Spleen (tissue), 11 donors: Measurements from ENCODE around the gene TBC1D9. TPM values are rescaled to one million over a fixed set of nuclear protein-coding genes. Genes with fewer than 3 reads are reported as not detected.

ENCODE experiments used
- DNase-seq: peaks from one replicate; pipeline ENCODE4 v3.0.0-alpha.2; 2020
- H3K27ac ChIP-seq, 8 donors: fragments of 200-600 bp; sonication (generic) in 7 of 8; 1 replicate in 4 of 8; 2 replicates in 4 of 8; pipeline versions ENCODE4 v1.5.0 to v1.8.0; 2016 to 2021; ENCODE audit warnings: inconsistent platforms in 4 of 8, mild to moderate bottlenecking in 4 of 8, moderate library complexity in 1 of 8
- H3K27me3 ChIP-seq, 7 donors: fragments of 200-600 bp; sonication (generic) in 6 of 7; replicated peaks in 1 of 7; 1 replicate in 4 of 7; 2 replicates in 3 of 7; pipeline versions ENCODE4 v1.5.0 to v1.8.0; 2016 to 2021; ENCODE audit warnings: inconsistent platforms in 3 of 7, mild to moderate bottlenecking in 1 of 7
- H3K36me3 ChIP-seq, 6 donors: fragments of 200-600 bp; sonication (generic) in 5 of 6; 1 replicate in 4 of 6; 2 replicates in 2 of 6; pipeline versions ENCODE4 v1.5.0 to v1.8.0; 2016 to 2021; ENCODE audit warnings: inconsistent platforms in 2 of 6
- H3K4me1 ChIP-seq, 6 donors: fragments of 200-600 bp; sonication (generic) in 5 of 6; 1 replicate in 3 of 6; 2 replicates in 3 of 6; pipeline versions ENCODE4 v1.5.0 to v1.8.0; 2016 to 2021; ENCODE audit warnings: inconsistent platforms in 3 of 6
- H3K4me3 ChIP-seq, 8 donors: fragments of 200-600 bp; sonication (generic) in 7 of 8; 1 replicate in 4 of 8; 2 replicates in 4 of 8; pipeline versions ENCODE4 v1.5.0 to v1.8.0; 2016 to 2021; ENCODE audit warnings: inconsistent platforms in 4 of 8, mild to moderate bottlenecking in 4 of 8, moderate library complexity in 2 of 8
- H3K9me3 ChIP-seq, 8 donors: fragments of 200-600 bp; sonication (generic) in 7 of 8; 1 replicate in 4 of 8; 2 replicates in 4 of 8; pipeline versions ENCODE4 v1.5.0 to v1.8.0; 2016 to 2021; ENCODE audit warnings: inconsistent platforms in 4 of 8
- CTCF ChIP-seq, 11 experiments: fragments of 200-600 bp in 7 of 11; fragments of 450-650 bp in 4 of 11; sonication (generic) in 4 of 11; IDR thresholded peaks in 8 of 11; conservative IDR thresholded peaks in 3 of 11; 1 replicate in 7 of 11; 2 replicates in 4 of 11; pipeline versions ENCODE4 v1.4.0 to v1.8.0; 2016 to 2021; ENCODE audit warnings: antibody characterized with exemption in 11 of 11, inconsistent platforms in 4 of 11, mild to moderate bottlenecking in 1 of 11
- POLR2A ChIP-seq, 3 donors: fragments of 450-650 bp; IDR thresholded peaks; one replicate each; pipeline ENCODE4 v1.5.1; 2017; ENCODE audit warnings: antibody characterized with exemption in 3 of 3, mild to moderate bottlenecking in 1 of 3
- POLR2AphosphoS5 ChIP-seq, 3 donors: sonication (generic); formaldehyde crosslinking; IDR thresholded peaks; one replicate each; pipeline ENCODE4 v1.5.1; 2017; ENCODE audit warnings: antibody characterized with exemption in 3 of 3
- WGBS, 5 donors: extraction: QIAGEN DNeasy Blood & Tissue Kit in 3 of 5; methylation state at CpG; one replicate each; pipeline versions ENCODE4 v1.1.5 to v1.1.7; 2013 to 2018; 5-methylcytosine and 5-hydroxymethylcytosine counted together
- intact Hi-C: fragments of 100-400 bp; cut with DNase I; formaldehyde crosslinking; loops from one replicate; pipeline ENCODE4 v1.15.0; 2023; ENCODE audit warnings: low total_unique reads
- polyA plus RNA-seq, 3 donors: library from polyadenylated mRNA; stranded (reverse); fragments of 200-250 nt; gene quantifications; one replicate each; pipeline ENCODE4 v1.2.1, GENCODE V29; 2013
- total RNA-seq, 7 donors: library from RNA; depleted of rRNA in 3 of 7; stranded (reverse); fragments of >200 nt in 3 of 7; fragmentation: NEBNext Ultra II Directional in 4 of 7; extraction: Animal tissue kit (Norgen Biotek cat#: 25700) in 4 of 7; gene quantifications; one replicate each; pipeline versions ENCODE4 v1.1.0 to v1.2.1, GENCODE V29; 2016 to 2021
- donor health status: healthy with polysubstance abuse.
- donor health status: DM: no; HTN: no; CAD: no; lungs with moderate emphysema.
- donor health status: DM: no; HTN: no; CAD: no.
- donor health status: Bipolar disorder and iron deficiency.
- donor health status: healthy.
- donor health status: DM: no; HTN: no; CAD: no.
- donor health status: DM: yes; HTN: yes; CAD: no.

The TBC1D9 gene
- total and polyA plus RNA-seq, 10 donors, result 11.6 to 99.1 (median 77.2) TPM

DNA sequence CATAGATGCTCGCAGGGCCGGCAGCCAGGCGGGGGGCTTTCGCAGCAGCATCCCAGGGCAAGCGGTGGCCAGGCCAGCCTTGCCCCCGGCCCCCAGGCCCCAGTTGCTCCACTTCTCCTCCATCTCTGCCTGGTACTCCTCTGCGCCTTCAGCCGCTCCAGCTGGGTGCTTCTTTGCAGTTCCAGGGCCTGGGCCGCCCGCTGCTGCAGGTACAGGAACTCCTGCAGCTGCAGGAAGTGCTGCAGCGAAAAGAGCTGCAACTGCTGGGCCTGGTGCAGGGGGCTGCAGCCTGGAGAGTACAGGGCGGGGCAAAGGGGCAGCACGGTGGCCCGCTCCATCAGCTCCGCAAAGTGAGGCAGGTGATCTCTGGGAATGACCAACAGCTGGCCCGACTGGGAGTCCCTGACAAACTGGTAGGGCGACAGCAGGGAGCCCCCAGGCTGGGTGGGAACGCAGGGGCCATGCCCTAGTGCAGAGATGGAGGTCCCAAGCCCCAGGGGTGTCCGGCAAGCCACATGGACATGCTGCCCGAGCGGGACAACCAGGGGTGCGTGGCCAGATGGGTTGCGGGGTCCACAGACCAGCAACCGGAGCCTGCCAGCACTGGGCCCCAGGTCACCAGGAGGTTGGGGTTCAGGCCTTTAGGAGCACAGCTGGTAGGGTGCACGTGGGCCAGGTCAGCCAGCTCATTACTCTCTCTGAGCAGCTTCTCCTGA lies 111.6 kb downstream of the TBC1D9 start:
- Histone ChIP-seq H3K27me3 (no peaks in the 10 kb centered on the region), H3K4me1 (peaks cover 0 to 6% (median 0%) of the 10 kb centered on the region in 6 donors), H3K4me3 (no peak overlapping the region), H3K36me3 (peaks cover 0 to 92% (median 38%) of the 10 kb centered on the region in 6 donors), H3K27ac (no peak overlapping the region), H3K9me3 (no peaks in the 10 kb centered on the region)
- peak; percentile 78 for DNase-seq
- WGBS, 5 donors, result 86 to 96% (median 92%) methylated on average over 9 to 25 of the region's 25 CpGs
- TF ChIP-seq POLR2AphosphoS5 (IDR thresholded peaks at IDR 0.05) (peak in 1 of 3 donors; percentile 25), POLR2A (IDR thresholded peaks at IDR 0.05) (no peak)
- intact Hi-C loops, result no loop called here

- Histone ChIP-seq H3K36me3 (peaks cover 0 to 92% (median 44%) of the 10 kb centered on the region in 6 donors), H3K27ac (no peak overlapping the region), H3K4me1 (peaks cover 0 to 6% (median 0%) of the 10 kb centered on the region in 6 donors), H3K4me3 (no peak overlapping the region), H3K9me3 (no peaks in the 10 kb centered on the region), H3K27me3 (no peaks in the 10 kb centered on the region)
- TF ChIP-seq POLR2AphosphoS5 (IDR thresholded peaks at IDR 0.05) (peak in 1 of 3 donors; percentile 25), POLR2A (IDR thresholded peaks at IDR 0.05) (no peak)
- DNase-seq, result no peak
- intact Hi-C loops, result no loop called here
- WGBS, 5 donors, result 94 to 98% (median 96%) methylated on average over 24 to 33 of the region's 33 CpGs
Observed at GRCh38 chr4:140643571-140644055, 112.6 kb downstream of the TBC1D9 start.

DNA sequence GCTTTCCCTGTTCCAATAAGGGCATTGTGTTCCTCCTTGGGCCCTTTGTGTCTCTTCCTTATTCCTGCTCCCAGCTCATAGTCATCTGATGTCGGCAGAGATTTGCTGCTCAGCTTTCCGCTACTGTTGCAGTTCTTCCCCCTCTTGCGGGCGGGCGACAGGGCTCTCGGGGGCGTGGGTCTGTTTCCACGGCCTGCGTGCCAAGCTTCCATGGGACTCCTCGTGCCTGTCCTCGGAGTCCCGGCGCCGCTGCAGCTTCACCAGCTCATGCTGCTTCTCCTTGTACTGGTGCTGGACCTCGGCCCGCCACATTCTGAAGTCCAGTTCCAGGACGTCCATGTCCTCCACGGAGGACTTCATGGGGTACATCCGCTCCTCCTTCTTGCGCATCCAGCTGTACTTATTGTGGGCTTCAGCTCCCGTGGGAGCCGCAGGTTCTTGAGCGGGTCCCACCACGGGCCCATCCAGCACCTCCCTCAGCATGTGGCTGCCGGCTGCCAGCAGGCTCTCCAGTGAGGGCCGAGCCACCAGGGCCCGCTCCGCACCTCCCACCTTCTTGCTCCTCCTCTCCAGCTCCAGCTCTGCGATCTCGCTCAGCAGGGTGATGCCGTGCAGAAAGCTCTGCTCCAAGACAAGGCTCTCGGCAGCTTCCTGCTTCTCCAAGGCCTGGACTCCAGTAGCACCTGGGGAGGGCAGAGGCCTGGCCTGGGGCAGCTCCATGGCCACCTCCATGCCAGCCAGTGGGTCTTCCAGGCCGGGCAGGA lies 113.3 kb downstream of the TBC1D9 start:
- DNase-seq, result no peak
- Histone ChIP-seq H3K27ac (peak overlapping the region in 4 of 8 donors; percentile 37 to 65 (median 58)), H3K4me1 (peaks cover 0 to 6% (median 0%) of the 10 kb centered on the region in 6 donors), H3K9me3 (no peaks in the 10 kb centered on the region), H3K27me3 (no peaks in the 10 kb centered on the region), H3K36me3 (peaks cover 0 to 93% (median 44%) of the 10 kb centered on the region in 6 donors), H3K4me3 (no peak overlapping the region)
- TF ChIP-seq POLR2A (IDR thresholded peaks at IDR 0.05), result no peak
- TF ChIP-seq CTCF (IDR thresholded peaks at IDR 0.05 in 8 of 11, conservative IDR thresholded peaks at IDR 0.05 in 3 of 11), result no peak
- TF ChIP-seq POLR2AphosphoS5 (IDR thresholded peaks at IDR 0.05), result peak in 2 of 3 donors; percentile 18 to 23
- intact Hi-C loops, result no loop called here
- WGBS, 5 donors, result 92 to 97% (median 93%) methylated on average over 30 to 33 of the region's 33 CpGs

DNA sequence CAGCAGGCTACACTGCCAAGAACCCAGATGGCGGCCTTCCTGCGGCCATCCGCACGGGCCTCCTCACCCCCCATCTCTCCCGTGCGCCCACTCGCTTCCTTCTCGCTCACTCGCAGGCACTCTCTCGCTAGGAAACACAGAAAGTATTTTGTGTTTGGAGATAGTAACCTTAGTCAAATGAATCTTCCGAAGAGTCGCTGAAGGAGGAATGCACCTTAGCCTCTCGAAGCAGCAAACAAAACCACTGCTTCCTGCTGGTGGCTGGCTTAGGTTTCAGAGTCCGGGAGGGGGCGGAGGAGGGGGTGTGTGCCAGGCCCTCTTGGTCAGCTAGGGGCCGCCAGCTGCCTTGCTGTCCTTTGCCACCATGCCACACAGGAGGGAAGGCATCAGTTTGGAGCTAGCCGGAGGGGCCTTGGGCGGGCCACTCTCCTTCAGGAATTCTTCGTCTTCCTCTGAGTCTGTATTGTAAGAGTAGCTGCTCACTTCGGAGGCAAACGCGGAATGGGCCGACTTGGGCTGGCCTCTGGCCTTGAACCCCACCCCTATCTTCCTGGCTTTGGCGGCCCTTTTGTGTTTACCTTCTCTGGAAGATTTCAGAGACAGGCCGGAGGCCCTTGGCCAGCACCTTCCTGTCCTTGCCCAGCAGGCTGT lies 114.3 kb downstream of the TBC1D9 start:
- TF ChIP-seq POLR2A (IDR thresholded peaks at IDR 0.05) (no peak), POLR2AphosphoS5 (IDR thresholded peaks at IDR 0.05) (peak in 2 of 3 donors; percentile 25 to 37), CTCF (IDR thresholded peaks at IDR 0.05 in 8 of 11, conservative IDR thresholded peaks at IDR 0.05 in 3 of 11) (peak in 4 of 11 experiments; percentile 13 to 23 (median 17))
- H3K27ac ChIP-seq, result peak overlapping the region in 5 of 8 donors; percentile 37 to 65 (median 62)
- peak overlapping the region in 1 of 8 donors; percentile 28 for H3K4me3 ChIP-seq
- H3K27me3 ChIP-seq, result no peaks in the 10 kb centered on the region
- peaks cover 0 to 6% (median 0%) of the 10 kb centered on the region in 6 donors for H3K4me1 ChIP-seq
- DNase-seq, result no peak
- no peaks in the 10 kb centered on the region for H3K9me3 ChIP-seq
- peaks cover 0 to 93% (median 49%) of the 10 kb centered on the region in 6 donors for H3K36me3 ChIP-seq
- 67 to 73% (median 67%) methylated on average over 25 of the region's 25 CpGs for WGBS, 5 donors
- intact Hi-C loops, result no loop called here
